ENCODE measurements around the gene CAMSAP2.

The CAMSAP2 gene

GRCh38 chr1:200899015-200899386 lies 160.3 kb downstream of the CAMSAP2 start:
- H3K4me3 ChIP-seq (ENCODE audit: control insufficient read depth, low read depth, low read length), result no peak overlapping the region
- TF ChIP-seq, protein P1, sequence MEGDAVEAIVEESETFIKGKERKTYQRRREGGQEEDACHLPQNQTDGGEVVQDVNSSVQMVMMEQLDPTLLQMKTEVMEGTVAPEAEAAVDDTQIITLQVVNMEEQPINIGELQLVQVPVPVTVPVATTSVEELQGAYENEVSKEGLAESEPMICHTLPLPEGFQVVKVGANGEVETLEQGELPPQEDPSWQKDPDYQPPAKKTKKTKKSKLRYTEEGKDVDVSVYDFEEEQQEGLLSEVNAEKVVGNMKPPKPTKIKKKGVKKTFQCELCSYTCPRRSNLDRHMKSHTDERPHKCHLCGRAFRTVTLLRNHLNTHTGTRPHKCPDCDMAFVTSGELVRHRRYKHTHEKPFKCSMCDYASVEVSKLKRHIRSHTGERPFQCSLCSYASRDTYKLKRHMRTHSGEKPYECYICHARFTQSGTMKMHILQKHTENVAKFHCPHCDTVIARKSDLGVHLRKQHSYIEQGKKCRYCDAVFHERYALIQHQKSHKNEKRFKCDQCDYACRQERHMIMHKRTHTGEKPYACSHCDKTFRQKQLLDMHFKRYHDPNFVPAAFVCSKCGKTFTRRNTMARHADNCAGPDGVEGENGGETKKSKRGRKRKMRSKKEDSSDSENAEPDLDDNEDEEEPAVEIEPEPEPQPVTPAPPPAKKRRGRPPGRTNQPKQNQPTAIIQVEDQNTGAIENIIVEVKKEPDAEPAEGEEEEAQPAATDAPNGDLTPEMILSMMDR (conservative IDR thresholded peaks at IDR 0.05; ENCODE audit: control insufficient read depth, insufficient read depth, low read depth, low read length), result no peak
- no peak for DNase-seq (ENCODE audit: low read depth)

DNA sequence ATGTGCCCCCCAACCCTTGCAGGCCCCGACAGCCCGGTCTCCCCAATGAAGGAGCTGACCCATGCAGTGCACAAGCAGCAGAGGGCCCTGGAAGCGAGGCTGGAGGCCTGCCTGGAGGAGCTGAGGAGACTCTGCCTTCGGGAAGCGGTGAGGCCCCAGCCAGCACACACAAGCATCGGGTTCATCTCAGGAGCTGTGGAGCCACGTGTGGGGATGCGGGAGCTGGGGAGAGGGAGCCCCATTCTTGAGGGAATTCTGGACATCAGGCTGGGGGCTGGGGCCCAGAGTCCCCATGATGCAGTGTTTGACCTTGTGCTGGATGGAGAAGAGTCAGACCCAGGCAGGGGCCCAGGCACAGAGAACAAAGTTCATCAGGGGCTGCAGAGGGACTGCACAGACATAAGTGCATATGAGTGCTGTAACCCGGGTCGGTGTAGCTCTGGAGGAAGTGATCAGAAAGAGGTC lies 160.8 kb downstream of the CAMSAP2 start:
- DNase-seq (ENCODE audit: low read depth), result no peak
- no peak overlapping the region for H3K4me3 ChIP-seq (ENCODE audit: control insufficient read depth, low read depth, low read length)
- TF ChIP-seq, protein P1 (conservative IDR thresholded peaks at IDR 0.05; ENCODE audit: control insufficient read depth, insufficient read depth, low read depth, low read length), result no peak

- H3K4me3 ChIP-seq (ENCODE audit: control insufficient read depth, low read depth, low read length), result no peak overlapping the region
- DNase-seq (ENCODE audit: low read depth), result no peak
- TF ChIP-seq, protein P1 (conservative IDR thresholded peaks at IDR 0.05; ENCODE audit: control insufficient read depth, insufficient read depth, low read depth, low read length), result no peak
Observed at GRCh38 chr1:200899954-200900867, 161.5 kb downstream of the CAMSAP2 start.

DNA sequence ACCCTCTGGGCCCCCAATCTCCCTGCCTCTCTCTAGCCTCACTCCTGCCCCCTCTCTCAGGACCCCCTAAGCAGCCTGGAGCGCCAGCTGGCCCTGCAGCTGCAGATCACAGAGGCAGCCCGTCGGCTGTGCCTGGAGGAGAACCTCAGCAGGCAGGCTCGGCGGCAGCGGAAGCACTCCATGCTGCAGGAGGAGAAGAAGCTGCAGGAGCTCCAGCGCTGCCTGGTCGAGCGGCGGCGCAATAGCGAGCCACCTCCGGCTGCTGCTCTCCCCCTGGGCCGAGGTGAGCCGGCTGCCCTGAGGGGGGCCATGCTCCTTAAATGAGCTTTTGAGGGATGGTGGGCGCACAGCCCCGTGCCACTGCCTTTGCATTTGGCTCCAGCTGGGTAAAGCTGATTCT lies 162.2 kb downstream of the CAMSAP2 start:
- H3K4me3 ChIP-seq (ENCODE audit: control insufficient read depth, low read depth, low read length), result no peak overlapping the region
- TF ChIP-seq, protein P1 (conservative IDR thresholded peaks at IDR 0.05; ENCODE audit: control insufficient read depth, insufficient read depth, low read depth, low read length), result no peak
- no peak for DNase-seq (ENCODE audit: low read depth)

DNA sequence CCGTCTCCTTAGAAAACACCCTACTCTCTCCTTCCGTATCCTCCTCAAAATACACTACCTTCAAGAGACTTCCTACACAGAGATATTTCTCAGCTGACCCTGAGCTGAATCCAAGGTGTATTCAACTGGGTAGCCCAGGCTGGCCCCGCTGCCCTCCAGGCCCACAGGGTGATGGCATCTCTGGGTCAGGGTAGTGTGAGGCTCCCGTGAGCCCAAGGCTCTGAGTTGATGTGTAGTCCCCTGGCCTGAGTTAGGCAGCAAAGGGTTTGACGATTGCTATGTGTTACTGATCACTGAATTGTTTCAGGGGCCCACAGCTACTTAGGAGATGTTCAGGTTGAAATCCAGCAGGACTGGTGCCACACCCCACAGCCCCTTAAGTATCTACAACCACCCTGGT lies 162.7 kb downstream of the CAMSAP2 start:
- H3K4me3 ChIP-seq (ENCODE audit: control insufficient read depth, low read depth, low read length), result no peak overlapping the region
- TF ChIP-seq, protein P1 (conservative IDR thresholded peaks at IDR 0.05; ENCODE audit: control insufficient read depth, insufficient read depth, low read depth, low read length), result no peak
- DNase-seq (ENCODE audit: low read depth), result no peak

DNA sequence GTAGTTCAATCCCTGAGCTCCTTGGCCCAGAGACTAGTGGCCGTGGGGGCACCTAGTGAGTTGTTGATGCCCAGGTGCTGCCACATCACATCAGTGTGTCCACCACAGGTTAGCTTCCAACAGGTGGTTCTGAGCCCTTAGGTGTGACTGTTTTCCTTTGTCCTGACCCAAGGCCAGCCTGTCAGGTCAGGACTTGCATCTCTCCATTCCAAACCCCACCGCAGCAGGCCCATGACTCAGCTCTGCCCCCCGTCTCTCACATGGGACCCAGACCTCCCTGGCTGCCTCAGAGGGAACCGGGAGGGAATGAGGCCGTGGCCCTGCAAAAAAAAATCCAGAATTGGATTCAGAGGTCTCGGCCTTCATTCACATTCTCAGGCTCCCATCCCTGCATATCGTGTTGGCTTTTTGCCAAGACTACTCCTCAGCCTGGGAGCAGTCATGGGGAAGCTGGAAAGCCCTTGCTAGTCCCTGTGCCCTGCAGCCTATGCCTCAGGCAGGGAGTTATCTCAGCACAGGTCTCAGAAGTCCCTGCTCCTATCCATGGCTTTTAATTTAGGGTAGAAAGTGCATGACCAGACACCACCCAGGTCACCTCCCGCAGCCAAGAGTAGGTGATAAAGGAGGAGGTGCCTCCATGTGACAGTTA lies 163.2 kb downstream of the CAMSAP2 start:
- no peak overlapping the region for H3K4me3 ChIP-seq (ENCODE audit: control insufficient read depth, low read depth, low read length)
- DNase-seq (ENCODE audit: low read depth), result no peak
- TF ChIP-seq, protein P1 (conservative IDR thresholded peaks at IDR 0.05; ENCODE audit: control insufficient read depth, insufficient read depth, low read depth, low read length), result no peak
